ENCODE data around the gene AFMID. TPM values are rescaled to one million over a fixed set of nuclear protein-coding genes. Genes with fewer than 3 reads are reported as not detected.
A peak's percentile ranks its signal among the peaks of the same experiment; 100 is the strongest.

AFMID gene
- total and polyA plus RNA-seq, 2 of the 13 experiments (the other 11 are each of a cell fraction or from before 2014, with no cell fraction given) = 249 to 270 TPM

DNA sequence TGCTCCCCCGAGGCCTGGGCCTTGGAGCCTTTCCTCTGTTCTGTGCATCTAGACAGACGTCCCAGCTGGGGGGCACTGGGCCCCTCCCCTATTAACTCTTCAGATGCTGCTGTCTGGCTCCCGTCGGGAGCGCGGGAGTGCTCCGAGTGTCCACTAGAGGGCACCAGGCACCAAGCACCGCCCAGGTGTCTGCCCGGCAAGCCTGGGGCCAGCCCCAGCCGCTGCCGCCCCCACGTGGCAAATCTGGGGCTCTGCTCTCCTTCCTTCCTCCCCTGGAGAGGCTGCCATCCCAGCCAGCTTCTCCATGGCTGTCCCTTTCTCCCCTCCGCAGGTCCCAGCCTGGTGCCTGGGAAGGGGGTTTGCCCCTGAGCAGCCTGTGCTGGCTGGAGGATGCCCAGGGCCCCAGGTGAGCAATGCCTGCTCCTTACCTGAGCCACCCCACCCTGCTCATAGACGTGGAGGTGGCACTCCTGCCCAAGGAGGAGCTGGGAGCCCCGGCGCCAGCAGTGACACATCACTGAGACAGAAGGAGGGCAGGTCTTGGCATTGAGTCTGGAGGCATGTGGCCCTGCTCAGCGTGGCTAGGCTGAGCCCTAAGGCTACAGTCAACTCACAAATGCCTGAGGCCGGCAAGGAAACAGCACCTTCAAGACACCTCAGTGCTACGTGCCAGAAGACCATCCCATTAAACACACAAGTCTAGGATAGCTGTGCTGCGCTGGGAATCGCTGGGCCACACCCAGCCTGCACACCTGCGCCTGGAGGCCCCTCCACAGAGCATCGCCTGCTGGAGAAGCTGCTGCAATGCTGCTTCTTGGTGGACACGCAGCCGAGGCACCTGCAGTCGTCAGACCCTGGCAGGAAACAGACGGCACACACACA is 64.0 kb downstream of the AFMID start (continued):
- peak; percentile 94; the same call in 1 of the 2 replicates for TF ChIP-seq ZBTB7B (CRISPR knock-in tag; IDR thresholded peaks at IDR 0.05)
- peak; percentile 73; the same call in 1 of the 2 replicates for TF ChIP-seq ZFP90 (CRISPR knock-in tag; IDR thresholded peaks at IDR 0.05; ENCODE audit: borderline replicate concordance)
- TF ChIP-seq ZFAT (CRISPR knock-in tag; conservative IDR thresholded peaks at IDR 0.05) = no peak
- TF ChIP-seq, protein P1, sequence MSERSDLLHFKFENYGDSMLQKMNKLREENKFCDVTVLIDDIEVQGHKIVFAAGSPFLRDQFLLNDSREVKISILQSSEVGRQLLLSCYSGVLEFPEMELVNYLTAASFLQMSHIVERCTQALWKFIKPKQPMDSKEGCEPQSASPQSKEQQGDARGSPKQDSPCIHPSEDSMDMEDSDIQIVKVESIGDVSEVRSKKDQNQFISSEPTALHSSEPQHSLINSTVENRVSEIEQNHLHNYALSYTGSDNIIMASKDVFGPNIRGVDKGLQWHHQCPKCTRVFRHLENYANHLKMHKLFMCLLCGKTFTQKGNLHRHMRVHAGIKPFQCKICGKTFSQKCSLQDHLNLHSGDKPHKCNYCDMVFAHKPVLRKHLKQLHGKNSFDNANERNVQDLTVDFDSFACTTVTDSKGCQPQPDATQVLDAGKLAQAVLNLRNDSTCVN (CRISPR knock-in tag; IDR thresholded peaks at IDR 0.05; ENCODE audit: borderline replicate concordance) = peak; percentile 62; the same call in 1 of the 2 replicates
- peak; percentile 84 for TF ChIP-seq SKI (IDR thresholded peaks at IDR 0.05; ENCODE audit: partially characterized antibody)
- TF ChIP-seq, protein P2, sequence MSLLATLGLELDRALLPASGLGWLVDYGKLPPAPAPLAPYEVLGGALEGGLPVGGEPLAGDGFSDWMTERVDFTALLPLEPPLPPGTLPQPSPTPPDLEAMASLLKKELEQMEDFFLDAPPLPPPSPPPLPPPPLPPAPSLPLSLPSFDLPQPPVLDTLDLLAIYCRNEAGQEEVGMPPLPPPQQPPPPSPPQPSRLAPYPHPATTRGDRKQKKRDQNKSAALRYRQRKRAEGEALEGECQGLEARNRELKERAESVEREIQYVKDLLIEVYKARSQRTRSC (CRISPR knock-in tag; IDR thresholded peaks at IDR 0.05; ENCODE audit: low read depth) = no peak
- no peak for TF ChIP-seq KLF15 (CRISPR knock-in tag; IDR thresholded peaks at IDR 0.05; ENCODE audit: borderline replicate concordance)
- TF ChIP-seq HOXA3 (CRISPR knock-in tag; IDR thresholded peaks at IDR 0.05) = peak; percentile 80
- TF ChIP-seq, protein P3, sequence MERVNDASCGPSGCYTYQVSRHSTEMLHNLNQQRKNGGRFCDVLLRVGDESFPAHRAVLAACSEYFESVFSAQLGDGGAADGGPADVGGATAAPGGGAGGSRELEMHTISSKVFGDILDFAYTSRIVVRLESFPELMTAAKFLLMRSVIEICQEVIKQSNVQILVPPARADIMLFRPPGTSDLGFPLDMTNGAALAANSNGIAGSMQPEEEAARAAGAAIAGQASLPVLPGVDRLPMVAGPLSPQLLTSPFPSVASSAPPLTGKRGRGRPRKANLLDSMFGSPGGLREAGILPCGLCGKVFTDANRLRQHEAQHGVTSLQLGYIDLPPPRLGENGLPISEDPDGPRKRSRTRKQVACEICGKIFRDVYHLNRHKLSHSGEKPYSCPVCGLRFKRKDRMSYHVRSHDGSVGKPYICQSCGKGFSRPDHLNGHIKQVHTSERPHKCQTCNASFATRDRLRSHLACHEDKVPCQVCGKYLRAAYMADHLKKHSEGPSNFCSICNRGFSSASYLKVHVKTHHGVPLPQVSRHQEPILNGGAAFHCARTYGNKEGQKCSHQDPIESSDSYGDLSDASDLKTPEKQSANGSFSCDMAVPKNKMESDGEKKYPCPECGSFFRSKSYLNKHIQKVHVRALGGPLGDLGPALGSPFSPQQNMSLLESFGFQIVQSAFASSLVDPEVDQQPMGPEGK (CRISPR knock-in tag; IDR thresholded peaks at IDR 0.05) = peak; percentile 96
- TF ChIP-seq ZNF841 (CRISPR knock-in tag; IDR thresholded peaks at IDR 0.05; ENCODE audit: borderline replicate concordance) = no peak
- TF ChIP-seq ZNF225 (CRISPR knock-in tag; IDR thresholded peaks at IDR 0.05) = no peak
- TF ChIP-seq ZNF674 (CRISPR knock-in tag; IDR thresholded peaks at IDR 0.05; ENCODE audit: low read depth) = 0 out of 2 replicates have a peak, but pooled peaks have one; percentile 57
- no peak for TF ChIP-seq ZNF598 (CRISPR knock-in tag; IDR thresholded peaks at IDR 0.05; ENCODE audit: borderline replicate concordance)
- 0 out of 2 replicates have a peak, but pooled peaks have one; percentile 38 for TF ChIP-seq SP4 (CRISPR knock-in tag; IDR thresholded peaks at IDR 0.05)
- TF ChIP-seq TARDBP (CRISPR knock-in tag; IDR thresholded peaks at IDR 0.05) = peak; percentile 69; the same call in 1 of the 2 replicates
- TF ChIP-seq, protein P4, sequence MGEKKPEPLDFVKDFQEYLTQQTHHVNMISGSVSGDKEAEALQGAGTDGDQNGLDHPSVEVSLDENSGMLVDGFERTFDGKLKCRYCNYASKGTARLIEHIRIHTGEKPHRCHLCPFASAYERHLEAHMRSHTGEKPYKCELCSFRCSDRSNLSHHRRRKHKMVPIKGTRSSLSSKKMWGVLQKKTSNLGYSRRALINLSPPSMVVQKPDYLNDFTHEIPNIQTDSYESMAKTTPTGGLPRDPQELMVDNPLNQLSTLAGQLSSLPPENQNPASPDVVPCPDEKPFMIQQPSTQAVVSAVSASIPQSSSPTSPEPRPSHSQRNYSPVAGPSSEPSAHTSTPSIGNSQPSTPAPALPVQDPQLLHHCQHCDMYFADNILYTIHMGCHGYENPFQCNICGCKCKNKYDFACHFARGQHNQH (CRISPR knock-in tag; IDR thresholded peaks at IDR 0.05) = peak; percentile 88
- TF ChIP-seq ZNF510 (CRISPR knock-in tag; IDR thresholded peaks at IDR 0.05; ENCODE audit: low read depth) = no peak
- no peak for TF ChIP-seq NFE2L1 (CRISPR knock-in tag; IDR thresholded peaks at IDR 0.05; ENCODE audit: borderline replicate concordance)
- TF ChIP-seq, protein P5, sequence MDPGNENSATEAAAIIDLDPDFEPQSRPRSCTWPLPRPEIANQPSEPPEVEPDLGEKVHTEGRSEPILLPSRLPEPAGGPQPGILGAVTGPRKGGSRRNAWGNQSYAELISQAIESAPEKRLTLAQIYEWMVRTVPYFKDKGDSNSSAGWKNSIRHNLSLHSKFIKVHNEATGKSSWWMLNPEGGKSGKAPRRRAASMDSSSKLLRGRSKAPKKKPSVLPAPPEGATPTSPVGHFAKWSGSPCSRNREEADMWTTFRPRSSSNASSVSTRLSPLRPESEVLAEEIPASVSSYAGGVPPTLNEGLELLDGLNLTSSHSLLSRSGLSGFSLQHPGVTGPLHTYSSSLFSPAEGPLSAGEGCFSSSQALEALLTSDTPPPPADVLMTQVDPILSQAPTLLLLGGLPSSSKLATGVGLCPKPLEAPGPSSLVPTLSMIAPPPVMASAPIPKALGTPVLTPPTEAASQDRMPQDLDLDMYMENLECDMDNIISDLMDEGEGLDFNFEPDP (CRISPR knock-in tag; conservative IDR thresholded peaks at IDR 0.05) = no peak
- TF ChIP-seq THYN1 (CRISPR knock-in tag; IDR thresholded peaks at IDR 0.05; ENCODE audit: borderline replicate concordance, low read depth) = no peak
- no peak for TF ChIP-seq SP1 (IDR thresholded peaks at IDR 0.05)
- peak; percentile 84 for TF ChIP-seq SP1 (CRISPR knock-in tag; IDR thresholded peaks at IDR 0.05)
- peak; percentile 86 for TF ChIP-seq IRF2 (CRISPR knock-in tag; IDR thresholded peaks at IDR 0.05)

All from HepG2 (cell line).